ENCODE results near the gene ADAMTSL2.
A peak's percentile ranks its signal among the peaks of the same experiment; 100 is the strongest.

The ADAMTSL2 gene

DNA sequence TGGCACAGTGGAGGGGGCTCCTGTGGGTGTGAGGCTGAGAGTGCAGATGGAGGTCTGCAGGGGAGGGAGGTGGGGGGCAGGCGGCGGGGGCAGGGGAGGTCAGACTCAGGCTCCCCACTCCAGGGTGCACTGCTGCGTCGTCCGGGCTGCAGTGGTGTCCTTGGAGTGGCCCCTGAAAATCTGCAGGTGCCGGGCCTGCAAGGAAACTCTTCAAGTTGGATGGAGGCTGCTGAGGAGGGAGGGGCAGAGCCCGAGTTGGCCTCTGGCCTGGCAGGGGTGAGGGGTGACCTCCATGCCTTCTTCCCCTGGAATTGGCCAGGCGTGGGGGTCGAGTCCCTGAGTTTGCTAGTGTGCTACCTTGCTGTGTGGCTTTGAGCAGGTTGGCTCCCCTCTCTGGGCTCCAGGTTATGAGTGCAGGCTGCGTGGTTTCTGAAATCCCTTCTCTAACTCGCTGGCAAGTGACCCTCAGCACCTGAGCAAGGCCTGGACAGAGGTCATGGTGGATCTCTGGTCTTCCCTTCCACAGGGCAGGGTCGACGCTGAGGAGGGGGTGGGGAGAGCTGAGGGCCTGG lies 888 bp downstream of the ADAMTSL2 start:
- no peak for DNase-seq (ENCODE audit: low spot score)

DNA sequence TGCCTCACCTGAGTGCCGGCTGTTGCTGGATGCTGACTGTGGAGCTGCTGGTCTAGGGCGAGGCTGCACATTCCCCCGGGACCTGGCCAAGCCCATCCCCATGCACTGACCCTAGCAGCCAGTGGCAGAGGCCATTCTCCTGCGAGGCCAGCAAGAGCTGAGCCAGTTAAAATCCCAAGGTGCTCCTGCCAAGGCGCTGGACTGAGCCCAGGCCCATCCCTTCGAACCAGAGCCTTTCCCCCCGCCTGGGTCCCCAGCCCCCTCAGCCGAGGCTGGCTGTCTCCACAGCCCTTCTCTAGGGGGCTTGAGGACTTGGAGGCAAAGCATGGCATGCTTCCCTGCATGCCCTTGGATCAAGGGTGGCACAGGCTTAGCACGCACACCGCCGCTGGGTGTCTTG lies 1.6 kb downstream of the ADAMTSL2 start:
- no peak for DNase-seq (ENCODE audit: low spot score)

DNA sequence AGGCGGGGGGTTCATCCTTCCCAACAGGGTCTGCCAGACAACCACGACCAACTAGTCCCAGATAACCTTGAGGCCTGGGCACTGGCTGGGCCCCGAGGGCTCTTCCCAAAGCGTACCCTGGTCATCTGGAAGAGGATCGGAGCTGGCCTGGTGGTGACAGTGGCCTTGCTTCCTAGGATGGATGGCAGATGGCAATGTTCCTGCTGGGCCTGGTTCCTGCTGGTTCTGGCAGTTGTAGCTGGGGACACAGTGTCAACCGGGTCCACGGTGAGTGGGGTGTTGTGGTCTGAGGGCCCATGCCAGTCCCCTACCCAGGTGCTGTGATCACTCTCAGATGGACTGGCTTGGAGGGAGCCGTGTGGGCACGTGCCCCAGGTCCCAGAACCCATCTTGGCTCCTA lies 2.0 kb downstream of the ADAMTSL2 start:
- no peak for DNase-seq (ENCODE audit: low spot score)

DNA sequence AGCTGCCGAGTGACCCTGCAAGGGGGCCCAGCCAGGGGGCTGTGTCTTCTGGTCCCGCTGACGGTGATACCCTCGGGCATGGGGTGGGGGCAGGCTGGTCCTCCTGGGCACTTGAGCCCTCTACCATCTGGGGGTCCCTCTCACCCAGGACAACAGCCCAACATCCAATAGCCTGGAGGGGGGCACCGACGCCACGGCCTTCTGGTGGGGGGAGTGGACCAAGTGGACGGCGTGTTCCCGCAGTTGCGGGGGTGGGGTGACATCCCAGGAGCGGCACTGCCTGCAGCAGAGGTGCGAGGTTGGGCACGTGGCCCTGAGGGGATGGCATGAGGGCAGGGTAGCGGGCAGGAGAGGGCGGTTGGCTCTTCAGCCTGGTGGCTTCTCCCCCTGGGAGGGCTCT lies 2.8 kb downstream of the ADAMTSL2 start:
- no peak for DNase-seq (ENCODE audit: low spot score)

DNA sequence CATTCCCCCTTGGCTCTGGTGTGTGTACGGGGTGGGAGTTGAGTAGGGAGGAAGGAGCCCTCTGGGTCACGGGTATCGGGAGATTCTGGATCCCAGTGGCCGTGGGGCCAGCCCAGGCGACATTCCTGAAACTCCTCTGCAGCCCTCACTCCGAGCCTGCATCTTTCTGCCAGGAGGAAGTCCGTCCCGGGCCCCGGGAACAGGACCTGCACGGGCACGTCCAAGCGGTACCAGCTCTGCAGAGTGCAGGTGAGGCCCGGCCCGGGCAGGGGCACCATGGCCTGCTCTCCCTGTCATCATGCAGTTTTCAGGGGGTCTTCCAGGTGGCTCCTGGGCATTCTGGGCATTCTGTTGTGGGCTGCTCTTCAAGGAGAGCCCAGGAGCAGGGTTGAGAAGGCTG lies 3.7 kb downstream of the ADAMTSL2 start:
- no peak for DNase-seq (ENCODE audit: low spot score)

DNA sequence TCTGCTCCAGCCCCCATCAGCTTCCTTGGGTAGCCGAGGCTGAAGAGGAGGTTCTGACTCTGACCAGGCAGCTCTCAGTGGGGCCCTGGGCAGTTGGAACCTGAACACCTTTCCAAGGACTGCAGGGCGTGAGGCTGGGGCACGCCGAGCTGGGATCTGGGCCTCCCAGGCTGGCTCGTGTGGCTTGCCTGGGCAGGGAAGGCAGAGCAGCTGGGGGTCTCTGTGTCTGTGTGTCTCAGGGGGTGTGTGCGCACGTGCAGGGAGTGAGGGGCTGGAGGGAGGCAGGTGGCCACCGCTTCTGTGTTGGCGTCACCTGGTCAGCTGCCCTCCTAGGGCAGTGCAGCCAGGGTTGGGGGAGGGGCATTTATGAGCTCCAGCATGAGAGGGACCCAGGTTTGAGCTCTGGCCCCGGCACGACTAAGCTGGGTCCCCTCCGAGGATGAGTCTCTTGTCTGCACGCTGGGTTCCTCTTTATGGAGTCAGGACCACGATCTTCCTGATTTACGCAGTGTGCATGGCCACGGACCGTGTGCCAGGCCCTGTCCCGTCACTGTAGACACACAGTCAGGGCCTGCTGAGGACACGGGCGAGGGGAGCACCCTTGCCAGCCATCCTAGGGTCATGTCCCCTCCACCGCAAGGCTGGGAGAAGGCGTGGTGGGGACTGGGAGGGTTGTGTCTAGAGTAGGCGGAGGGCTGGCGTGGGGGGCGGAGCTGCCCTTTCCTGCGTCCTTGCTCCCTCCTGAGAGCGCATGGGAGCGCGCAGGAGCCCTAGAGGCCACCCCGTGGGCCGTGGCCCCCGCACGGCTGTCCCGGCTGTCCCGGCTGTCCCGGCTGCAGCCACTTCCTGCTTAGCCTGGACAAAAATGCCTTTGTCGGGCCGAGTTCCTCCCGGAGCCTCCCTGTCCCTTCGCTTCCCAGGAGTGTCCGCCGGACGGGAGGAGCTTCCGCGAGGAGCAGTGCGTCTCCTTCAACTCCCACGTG lies 4.6 kb downstream of the ADAMTSL2 start:
- DNase-seq (ENCODE audit: low spot score) = peak; percentile 68

DNA sequence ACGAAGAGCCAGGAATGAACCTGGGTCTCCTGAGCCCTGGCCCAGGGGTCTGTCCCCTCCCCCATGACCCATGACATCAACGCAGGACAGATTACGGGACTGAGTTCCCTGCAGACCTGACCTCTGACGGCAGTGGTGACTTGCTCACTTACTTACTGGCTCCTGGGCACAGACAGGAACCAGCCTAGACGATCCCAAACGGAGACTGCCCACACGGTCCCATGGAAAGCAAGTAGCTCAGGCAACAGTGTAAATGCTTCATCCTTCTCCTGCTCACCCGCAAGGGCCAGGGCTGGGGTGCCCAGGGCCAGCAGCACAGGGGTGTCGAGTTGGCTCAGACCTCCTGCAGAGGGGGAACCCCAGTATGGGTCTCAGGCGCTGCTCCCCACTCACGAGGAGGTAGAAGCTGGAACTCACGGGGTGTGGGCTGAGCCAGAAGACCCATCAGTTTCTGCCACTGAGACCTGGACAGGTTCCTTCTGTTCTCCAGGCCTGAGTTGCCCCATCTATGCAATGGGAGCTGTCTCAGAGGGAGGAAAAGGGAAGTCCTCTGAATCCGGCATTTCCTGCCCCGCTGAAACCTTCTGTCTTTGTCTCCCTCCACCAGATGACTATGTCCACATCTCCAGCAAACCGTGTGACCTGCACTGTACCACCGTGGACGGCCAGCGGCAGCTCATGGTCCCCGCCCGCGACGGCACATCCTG lies 5.6 kb downstream of the ADAMTSL2 start:
- no peak for DNase-seq (ENCODE audit: low spot score)

DNA sequence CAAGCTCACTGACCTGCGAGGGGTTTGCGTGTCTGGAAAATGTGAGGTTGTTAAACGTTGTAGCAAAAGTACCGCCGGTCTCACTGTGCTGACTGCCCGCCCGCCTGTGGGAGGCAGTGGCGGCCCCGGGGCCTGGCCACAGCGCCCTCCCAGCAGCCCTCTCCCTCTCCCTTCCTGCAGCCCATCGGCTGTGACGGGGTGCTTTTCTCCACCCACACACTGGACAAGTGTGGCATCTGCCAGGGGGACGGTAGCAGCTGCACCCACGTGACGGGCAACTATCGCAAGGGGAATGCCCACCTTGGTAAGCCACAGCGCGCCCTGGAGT lies 6.2 kb downstream of the ADAMTSL2 start:
- no peak for DNase-seq (ENCODE audit: low spot score)

DNA sequence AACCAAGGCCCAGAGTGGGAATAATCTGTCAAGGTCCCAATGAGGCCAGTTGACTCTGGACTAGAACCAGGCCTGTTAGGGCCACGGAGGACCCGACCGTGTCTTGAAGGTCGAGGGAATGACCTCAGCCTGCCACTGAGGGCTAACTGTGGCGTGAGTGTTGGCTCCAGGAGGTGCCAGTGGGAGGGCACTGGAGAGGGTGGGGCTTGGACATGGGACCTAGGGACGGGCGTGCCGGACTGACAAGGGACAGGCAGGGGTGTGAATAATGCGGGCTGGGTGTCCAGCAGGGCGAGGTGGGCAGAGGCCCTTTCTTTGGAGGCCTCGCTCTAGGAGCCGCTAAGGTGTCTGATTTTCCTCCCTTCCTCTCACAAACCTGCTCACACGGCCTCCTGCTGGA lies 7.5 kb downstream of the ADAMTSL2 start:
- DNase-seq (ENCODE audit: low spot score) = no peak

DNA sequence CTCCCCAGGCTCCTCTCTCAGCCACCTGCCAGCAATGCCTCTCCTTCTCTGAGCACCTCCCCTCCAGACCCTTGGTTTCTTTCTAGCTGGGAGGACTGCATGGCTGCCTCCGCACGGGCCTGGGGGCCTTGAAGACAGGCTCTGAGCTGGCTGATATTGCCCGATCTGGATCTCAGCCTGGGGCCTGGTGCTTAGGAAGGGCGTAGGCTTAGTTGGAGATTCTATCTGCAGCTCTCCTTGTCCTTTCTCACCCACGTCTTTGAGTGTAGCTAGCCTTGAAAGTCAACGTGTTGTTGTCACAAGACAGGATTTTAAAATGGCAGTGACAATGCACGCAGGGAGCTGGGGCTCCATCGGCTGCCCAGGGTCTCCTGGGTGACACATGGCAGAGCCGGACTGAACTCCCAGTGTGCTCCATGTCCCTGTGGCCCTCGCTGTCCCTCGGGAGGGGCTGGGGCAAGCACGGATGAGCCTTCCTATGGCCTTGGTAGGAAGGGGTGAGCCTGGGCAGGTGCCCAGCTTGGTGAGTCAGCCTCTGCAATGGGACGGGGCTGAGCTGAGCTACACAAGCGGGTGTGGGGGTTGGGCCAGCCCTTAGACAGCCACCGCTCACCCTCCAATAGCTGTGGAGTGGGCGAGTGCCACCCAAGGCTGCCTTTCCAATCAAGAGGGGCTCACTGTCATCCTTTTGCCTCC lies 9.4 kb downstream of the ADAMTSL2 start:
- no peak for DNase-seq (ENCODE audit: low spot score)

DNA sequence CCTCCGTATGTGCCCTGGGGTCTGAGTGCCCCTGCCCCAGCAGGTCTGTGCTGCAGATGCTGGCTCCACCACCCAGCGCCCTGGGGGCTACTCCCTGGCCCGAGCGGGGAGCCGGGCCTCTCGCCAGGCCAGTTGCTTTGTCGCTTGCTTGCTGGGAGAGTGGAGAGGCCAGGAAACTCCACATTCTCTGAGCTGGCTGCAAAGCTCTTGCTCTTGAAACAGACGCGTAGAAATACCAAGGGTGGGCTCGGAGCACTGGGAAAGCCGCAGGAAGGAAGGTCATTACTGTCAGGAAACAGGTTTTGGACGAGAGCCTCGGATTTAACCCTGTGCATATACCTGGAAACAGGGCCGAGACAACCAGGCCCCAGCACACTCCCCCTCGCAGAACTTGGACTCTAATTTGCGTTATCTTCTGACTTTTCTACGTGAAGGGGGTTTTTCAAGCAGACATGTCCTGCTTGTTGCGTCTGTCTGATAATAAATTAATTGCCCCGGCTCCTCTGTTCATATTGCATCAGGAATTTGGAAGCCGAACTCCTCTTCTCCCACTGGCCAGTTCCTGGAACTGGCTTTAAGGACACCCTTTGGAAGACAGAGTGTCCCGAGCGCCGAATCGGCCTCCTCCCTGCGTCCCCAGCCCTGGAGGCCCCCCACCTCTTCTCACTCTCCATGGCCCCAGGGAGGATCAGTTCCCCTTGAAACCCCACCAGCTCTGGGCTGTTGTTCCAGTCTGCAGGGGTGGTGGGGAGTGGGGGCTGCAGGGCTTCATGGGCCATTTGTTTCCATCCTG lies 11.2 kb downstream of the ADAMTSL2 start:
- DNase-seq (ENCODE audit: low spot score) = no peak

DNA sequence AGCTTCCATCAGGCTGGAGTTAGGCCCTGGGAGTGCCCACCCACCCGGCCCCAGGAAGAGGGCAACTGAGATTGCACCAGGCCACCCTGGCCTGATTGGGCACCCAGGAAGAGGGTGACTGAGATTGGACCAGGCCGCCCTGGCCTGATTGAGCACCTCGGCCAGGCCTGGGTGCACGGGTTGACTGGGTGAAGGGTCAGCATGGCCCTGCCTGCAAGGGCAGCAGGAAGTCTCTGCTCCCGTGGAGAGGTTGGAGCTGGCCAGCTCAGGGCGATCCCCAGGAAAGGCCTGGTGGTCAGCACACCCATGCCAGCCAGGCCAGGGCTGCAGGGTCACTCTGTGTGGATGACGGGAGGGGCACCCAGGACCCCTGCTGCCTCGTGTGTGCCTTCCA lies 11.8 kb downstream of the ADAMTSL2 start:
- no peak for DNase-seq (ENCODE audit: low spot score)

DNA sequence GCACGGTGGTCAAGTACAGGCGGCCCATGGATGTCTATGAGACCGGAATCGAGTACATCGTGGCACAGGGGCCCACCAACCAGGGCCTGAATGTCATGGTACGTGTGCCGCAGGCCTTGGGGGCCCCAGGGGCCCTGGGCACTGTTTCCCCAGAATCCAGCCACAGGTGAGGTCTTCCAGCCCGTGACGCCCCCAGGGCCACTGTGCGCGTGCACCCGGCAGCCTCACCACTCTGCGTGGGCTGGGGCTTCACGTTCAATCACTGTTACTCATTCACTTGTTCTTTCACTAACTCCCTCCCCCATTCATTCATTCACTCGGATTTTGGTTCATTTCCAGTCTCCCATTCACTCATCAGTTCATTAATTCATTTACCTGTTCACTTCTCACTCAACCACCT lies 12.6 kb downstream of the ADAMTSL2 start:
- DNase-seq (ENCODE audit: low spot score) = no peak

DNA sequence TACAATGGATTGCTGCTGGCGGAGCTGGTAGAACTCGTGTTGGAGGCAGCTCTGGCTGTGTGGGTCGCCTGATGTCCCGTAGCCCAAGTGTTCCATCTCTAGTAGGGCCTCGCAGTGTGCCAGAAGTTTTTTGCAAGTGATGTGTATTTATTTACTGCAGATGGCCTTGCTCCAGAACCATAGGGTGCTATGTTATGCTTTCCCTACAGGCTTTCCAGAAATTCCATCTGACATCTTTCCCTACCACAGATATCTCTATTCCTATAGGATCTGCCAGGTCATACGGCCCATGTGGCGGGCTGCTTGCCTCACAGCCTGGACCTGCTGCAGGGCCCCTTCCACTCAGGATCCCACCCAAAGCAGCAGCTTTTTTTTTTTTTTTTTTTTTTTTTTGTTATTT lies 16.9 kb downstream of the ADAMTSL2 start:
- no peak for DNase-seq (ENCODE audit: low spot score)

DNA sequence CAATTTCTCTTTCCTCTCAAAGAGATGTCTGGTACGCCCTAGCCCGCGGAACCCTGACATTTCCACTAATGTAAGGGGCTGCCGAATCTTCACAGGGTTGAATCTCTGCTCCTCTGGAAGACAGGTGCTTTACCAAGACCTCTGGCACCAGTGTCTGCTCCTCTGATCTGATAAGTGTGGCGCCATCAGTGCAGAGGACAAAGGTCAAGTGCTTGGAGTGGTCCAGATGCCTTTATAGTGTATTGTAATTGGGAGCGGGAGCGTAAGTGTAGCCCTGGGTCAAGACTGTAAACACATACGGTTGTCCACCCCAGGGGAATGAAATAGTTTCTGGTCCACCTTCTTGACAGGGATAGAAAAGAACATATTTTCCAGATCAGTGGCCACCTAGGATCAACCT lies 17.7 kb downstream of the ADAMTSL2 start:
- DNase-seq (ENCODE audit: low spot score) = no peak

DNA sequence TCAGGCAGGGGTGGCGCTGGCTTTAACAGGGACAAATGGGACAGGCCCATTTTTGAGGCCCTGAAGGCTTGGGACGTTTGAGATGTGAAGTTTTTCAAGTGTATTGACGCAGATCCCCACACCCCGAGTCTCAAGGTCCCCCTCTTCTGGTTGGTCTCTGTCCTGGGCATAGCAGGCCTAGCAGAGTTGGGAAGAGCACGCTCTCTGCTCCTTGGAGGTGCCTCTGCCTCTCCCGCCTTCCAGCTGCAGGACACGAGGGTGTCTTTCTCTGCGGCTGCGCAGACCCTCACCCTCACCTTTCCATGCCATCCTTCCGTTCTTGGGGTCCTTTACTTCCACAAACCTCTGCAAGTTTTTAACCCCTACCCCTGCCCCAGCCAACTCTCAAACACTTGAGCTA lies 18.6 kb downstream of the ADAMTSL2 start:
- no peak for DNase-seq (ENCODE audit: low spot score)

DNA sequence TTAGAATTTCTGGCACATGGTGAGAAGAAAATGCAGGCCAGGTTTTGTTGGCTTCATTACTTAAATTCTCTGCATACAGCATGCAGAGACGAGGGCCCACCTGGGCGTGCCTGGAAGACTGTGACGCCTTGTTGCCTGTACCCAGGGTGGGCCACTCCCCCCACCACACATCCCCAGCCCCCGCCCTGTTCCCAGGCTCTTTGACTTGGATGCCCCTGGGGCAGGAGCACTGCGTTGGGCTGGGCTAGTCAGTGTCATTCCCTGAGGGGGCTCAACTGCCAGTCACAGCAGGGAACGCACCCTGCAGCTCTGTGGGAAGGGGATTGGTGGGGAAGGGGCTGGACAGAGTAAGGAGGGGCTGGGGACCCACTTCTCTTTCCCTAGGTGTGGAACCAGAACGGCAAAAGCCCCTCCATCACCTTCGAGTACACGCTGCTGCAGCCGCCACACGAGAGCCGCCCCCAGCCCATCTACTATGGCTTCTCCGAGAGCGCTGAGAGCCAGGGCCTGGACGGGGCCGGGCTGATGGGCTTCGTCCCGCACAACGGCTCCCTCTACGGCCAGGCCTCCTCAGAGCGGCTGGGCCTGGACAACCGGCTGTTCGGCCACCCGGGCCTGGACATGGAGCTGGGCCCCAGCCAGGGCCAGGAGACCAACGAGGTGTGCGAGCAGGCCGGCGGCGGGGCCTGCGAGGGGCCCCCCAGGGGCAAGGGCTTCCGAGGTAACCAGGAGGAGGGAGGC lies 19.6 kb downstream of the ADAMTSL2 start:
- DNase-seq (ENCODE audit: low spot score) = no peak

DNA sequence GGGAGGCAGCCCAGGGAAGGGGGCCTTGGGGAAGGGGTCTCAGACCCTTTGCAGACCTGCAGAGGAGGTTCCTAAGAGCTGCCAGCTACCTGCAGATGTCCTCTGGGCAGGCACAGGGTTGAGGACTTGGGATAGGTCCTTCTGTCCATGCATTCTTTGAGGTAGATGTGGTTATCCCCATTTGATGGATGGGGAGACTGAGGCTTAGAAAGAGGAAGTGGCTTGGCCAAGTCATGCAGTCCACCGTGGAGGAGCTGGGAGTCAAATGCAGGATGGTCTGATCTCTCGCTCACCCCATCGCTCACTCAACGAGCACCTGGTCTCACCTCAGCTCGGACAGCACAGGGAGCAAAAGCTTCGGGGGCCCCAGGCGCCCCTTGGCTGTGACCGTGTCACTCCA lies 20.2 kb downstream of the ADAMTSL2 start:
- no peak for DNase-seq (ENCODE audit: low spot score)

DNA sequence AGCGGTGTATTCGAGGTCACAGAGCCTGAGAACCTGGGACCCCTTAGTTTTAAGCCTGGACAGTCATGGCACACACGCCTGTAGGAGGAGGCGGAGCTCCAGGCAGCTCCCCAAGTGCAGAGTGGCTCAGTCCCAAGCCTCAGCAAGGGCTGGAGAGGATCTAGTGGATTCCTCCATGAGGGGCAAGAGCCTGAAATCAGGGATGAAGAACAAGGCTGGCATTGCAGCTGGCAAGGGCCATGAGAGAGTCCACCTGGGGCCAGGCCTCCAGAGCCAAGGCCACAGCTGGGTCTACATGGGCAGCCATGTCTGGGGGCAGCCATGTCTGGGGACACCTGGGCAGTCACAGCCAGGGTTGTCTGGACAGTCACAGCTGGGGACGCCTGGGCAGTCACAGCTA lies 21.9 kb downstream of the ADAMTSL2 start:
- DNase-seq (ENCODE audit: low spot score) = no peak

DNA sequence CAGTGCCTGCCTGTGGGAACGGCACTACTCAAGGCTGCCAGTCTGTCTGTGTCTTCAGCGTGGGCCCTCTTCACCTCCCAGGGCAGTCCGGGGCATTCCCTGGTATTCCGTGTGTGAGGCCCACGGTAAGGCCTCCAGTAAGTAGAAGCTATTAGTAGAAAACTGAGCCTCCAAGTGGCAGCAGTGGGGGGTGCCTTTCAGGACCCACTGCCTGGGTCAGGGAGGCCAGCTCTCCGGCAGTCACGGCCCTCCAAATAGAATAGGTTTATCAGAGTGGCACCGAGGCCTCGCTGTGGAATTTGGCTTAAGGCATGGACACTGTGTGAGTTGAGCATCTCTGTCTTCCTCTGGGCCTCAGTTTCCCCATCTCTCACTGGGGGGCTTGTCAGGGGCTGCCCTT lies 23.1 kb downstream of the ADAMTSL2 start:
- DNase-seq (ENCODE audit: low spot score) = no peak

Data from globus pallidus (tissue), 1 donor.